Smooth muscle cell (in vitro differentiated cells): Measurements from ENCODE around the gene CLASP1. TPM values are rescaled to one million over a fixed set of nuclear protein-coding genes. Genes with fewer than 3 reads are reported as not detected.

Experiments used
- DNase-seq: peaks from one replicate; lab custom pipeline; 2025; ENCODE audit not compliant: unreplicated experiment; lab: John Stamatoyannopoulos, UW
- H2AFZ ChIP-seq: fragments of 200-600 bp; sonication (generic); 2 replicates; pipeline ENCODE4 v1.6.0; 2016; ENCODE audit warnings: antibody characterized with exemption, low read depth, mild to moderate bottlenecking
- H3F3A ChIP-seq: fragments of 200-600 bp; sonication (generic); 2 replicates; pipeline ENCODE4 v1.6.0; 2017; ENCODE audit warnings: antibody characterized with exemption, low read depth
- H3K27ac ChIP-seq: fragments of 200-600 bp; sonication (generic); 2 replicates; pipeline ENCODE4 v1.5.1; 2016; ENCODE audit warnings: low read depth, mild to moderate bottlenecking
- H3K27me3 ChIP-seq: fragments of 200-600 bp; sonication (generic); 2 replicates; pipeline ENCODE4 v1.6.1; 2016; ENCODE audit warnings: low read depth, mild to moderate bottlenecking
- H3K36me3 ChIP-seq: fragments of 200-600 bp; sonication (generic); 2 replicates; pipeline ENCODE4 v1.5.1; 2016; ENCODE audit warnings: low read depth
- H3K4me1 ChIP-seq: fragments of 200-600 bp; sonication (generic); 2 replicates; pipeline ENCODE4 v1.5.1; 2016; ENCODE audit warnings: low read depth
- H3K4me2 ChIP-seq: fragments of 200-600 bp; sonication (generic); 2 replicates; pipeline ENCODE4 v1.6.0; 2016; ENCODE audit warnings: mild to moderate bottlenecking
- H3K4me3 ChIP-seq: fragments of 200-600 bp; sonication (generic); 2 replicates; pipeline ENCODE4 v1.5.1; 2016; ENCODE audit warnings: mild to moderate bottlenecking
- H3K79me2 ChIP-seq: fragments of 200-600 bp; sonication (generic); 2 replicates; pipeline ENCODE4 v1.6.0; 2016; ENCODE audit warnings: low read depth, mild to moderate bottlenecking
- H3K9ac ChIP-seq: fragments of 200-600 bp; sonication (generic); 2 replicates; pipeline ENCODE4 v1.6.0; 2016; ENCODE audit warnings: low read depth
- H3K9me3 ChIP-seq: fragments of 200-600 bp; sonication (generic); replicated peaks from 2 replicates; pipeline ENCODE4 v1.5.1; 2016; ENCODE audit warnings: low read depth
- H4K20me1 ChIP-seq: fragments of 200-600 bp; sonication (generic); 2 replicates; pipeline ENCODE4 v1.6.0; 2016; ENCODE audit warnings: low read depth
- CTCF ChIP-seq: fragments of 200-600 bp; sonication (generic); IDR thresholded peaks from 2 replicates; pipeline ENCODE4 v1.5.1; 2017; ENCODE audit warnings: borderline replicate concordance, mild to moderate bottlenecking, antibody characterized with exemption; ENCODE audit not compliant: insufficient read depth, poor library complexity, severe bottlenecking
- WGBS: methylation state at CpG from one replicate; pipeline ENCODE4 v1.1.7; 2016; ENCODE audit warnings: low lambda C conversion rate; 5-methylcytosine and 5-hydroxymethylcytosine counted together
- polyA plus RNA-seq: library from polyadenylated mRNA; unstranded; fragments of >200 nt; fragmentation: Nextera tagmentation; extraction: Ambion mirVana; gene quantifications from 2 replicates; pipeline ENCODE4 v1.2.1, GENCODE V29; 2016
- total RNA-seq: library from RNA; depleted of rRNA; stranded (reverse); fragments of >200 nt; gene quantifications from 2 replicates; pipeline ENCODE4 v1.2.3, GENCODE V29; 2014

The CLASP1 gene
- total and polyA plus RNA-seq, 2 experiments from 2014 or later, result 15.0 to 33.8 TPM

- H3F3A ChIP-seq, result no peaks in the 10 kb centered on the region
- H3K79me2 ChIP-seq, result peaks cover 4% of the 10 kb centered on the region
- peaks cover 8% of the 10 kb centered on the region for H3K36me3 ChIP-seq
- 53% methylated on average over 1 of the region's 1 CpG for WGBS
- peak overlapping the region; percentile 51 for H3K9ac ChIP-seq
- H3K9me3 ChIP-seq, result no peaks in the 10 kb centered on the region
- peaks cover 15% of the 10 kb centered on the region for H3K4me1 ChIP-seq
- H3K27me3 ChIP-seq, result no peaks in the 10 kb centered on the region
- DNase-seq, result no peak
- H3K4me3 ChIP-seq, result no peak overlapping the region
- no peak for TF ChIP-seq CTCF
- H3K27ac ChIP-seq, result peak overlapping the region; percentile 96
- H4K20me1 ChIP-seq, result peaks cover 12% of the 10 kb centered on the region
- H2AFZ ChIP-seq, result no peak overlapping the region
- no peak overlapping the region for H3K4me2 ChIP-seq
These were observed 148.2 kb downstream of the CLASP1 start for GRCh38 chr2:121501031-121501430.

GRCh38 chr2:121498731-121499130 is 150.5 kb downstream of the CLASP1 start:
- peaks cover 8% of the 10 kb centered on the region for H3K79me2 ChIP-seq
- 91% methylated on average over 1 of the region's 1 CpG for WGBS
- H3K27ac ChIP-seq, result no peak overlapping the region
- TF ChIP-seq CTCF, result no peak
- peaks cover 8% of the 10 kb centered on the region for H3K36me3 ChIP-seq
- no peak overlapping the region for H3K4me2 ChIP-seq
- no peaks in the 10 kb centered on the region for H3F3A ChIP-seq
- H3K9ac ChIP-seq, result no peak overlapping the region
- peaks cover 9% of the 10 kb centered on the region for H4K20me1 ChIP-seq
- H2AFZ ChIP-seq, result no peak overlapping the region
- H3K27me3 ChIP-seq, result no peaks in the 10 kb centered on the region
- H3K9me3 ChIP-seq, result no peaks in the 10 kb centered on the region
- peaks cover 8% of the 10 kb centered on the region for H3K4me1 ChIP-seq
- DNase-seq, result no peak
- no peak overlapping the region for H3K4me3 ChIP-seq

DNA sequence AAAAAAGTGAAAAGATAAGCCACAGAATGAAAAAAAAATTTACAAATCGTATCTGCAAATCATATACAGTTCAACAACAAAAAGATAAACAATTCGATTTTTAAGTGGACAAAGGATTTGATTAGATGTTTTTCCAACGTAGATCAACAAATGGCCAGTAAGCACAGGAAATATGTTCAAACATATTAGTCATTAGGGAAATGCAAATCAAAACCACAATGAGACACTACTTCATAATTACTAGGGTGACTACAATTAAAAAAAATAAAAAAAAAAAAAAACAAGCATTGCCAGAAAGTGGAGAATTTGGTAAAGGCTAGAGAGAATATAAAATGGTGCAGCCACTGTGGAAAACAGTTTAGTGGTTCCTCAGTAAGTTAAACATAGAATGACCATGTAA is 156.9 kb downstream of the CLASP1 start:
- Histone ChIP-seq H3K4me1 (peaks cover 17% of the 10 kb centered on the region), H3K9me3 (no peaks in the 10 kb centered on the region), H3F3A (no peaks in the 10 kb centered on the region), H3K4me2 (no peak overlapping the region), H3K79me2 (peaks cover 24% of the 10 kb centered on the region), H4K20me1 (peaks cover 47% of the 10 kb centered on the region), H3K36me3 (no peaks in the 10 kb centered on the region), H3K9ac (no peak overlapping the region), H3K4me3 (no peak overlapping the region), H2AFZ (no peak overlapping the region), H3K27me3 (no peaks in the 10 kb centered on the region), H3K27ac (no peak overlapping the region)
- WGBS, result over 99% methylated on average over 3 of the region's 3 CpGs
- no peak for DNase-seq
- no peak for TF ChIP-seq CTCF

GRCh38 chr2:121491518-121491917 is 157.7 kb downstream of the CLASP1 start:
- no peak overlapping the region for H3K9ac ChIP-seq
- no peaks in the 10 kb centered on the region for H3F3A ChIP-seq
- TF ChIP-seq CTCF, result no peak
- H3K4me2 ChIP-seq, result no peak overlapping the region
- no peaks in the 10 kb centered on the region for H3K9me3 ChIP-seq
- H3K27me3 ChIP-seq, result no peaks in the 10 kb centered on the region
- WGBS, result 96% methylated on average over 4 of the region's 4 CpGs
- peaks cover 47% of the 10 kb centered on the region for H4K20me1 ChIP-seq
- peaks cover 24% of the 10 kb centered on the region for H3K79me2 ChIP-seq
- no peak overlapping the region for H3K27ac ChIP-seq
- H3K4me1 ChIP-seq, result peaks cover 17% of the 10 kb centered on the region
- H3K36me3 ChIP-seq, result no peaks in the 10 kb centered on the region
- no peak overlapping the region for H2AFZ ChIP-seq
- H3K4me3 ChIP-seq, result no peak overlapping the region
- no peak for DNase-seq
